HepG2 (cell line): Measurements from ENCODE around the gene CARD19. TPM values are rescaled to one million over a fixed set of nuclear protein-coding genes. Genes with fewer than 3 reads are reported as not detected.

Source experiments
- GABPB1 ChIP-seq: IDR thresholded peaks from 2 replicates; pipeline ENCODE4 v1.6.1; 2016; ENCODE audit warnings: mild to moderate bottlenecking, missing genetic modification reagents, moderate library complexity, missing compliant biosample characterization
- IRF2 ChIP-seq: IDR thresholded peaks from 2 replicates; pipeline ENCODE4 v1.6.1; 2018; ENCODE audit warnings: missing genetic modification reagents, missing compliant biosample characterization
- THAP9 ChIP-seq: sonication (generic); formaldehyde crosslinking; IDR thresholded peaks from 2 replicates; pipeline ENCODE4; 2020; ENCODE audit warnings: missing genetic modification reagents, mild to moderate bottlenecking, borderline replicate concordance
- ZBED4 ChIP-seq: sonication (generic); formaldehyde crosslinking; IDR thresholded peaks from 2 replicates; pipeline ENCODE4 v1.4.0; 2020; ENCODE audit warnings: missing genetic modification reagents, borderline replicate concordance
- ZBTB33 ChIP-seq: sonication (generic); formaldehyde crosslinking; IDR thresholded peaks from 2 replicates; pipeline ENCODE4 v1.4.0; 2020; ENCODE audit warnings: missing genetic modification reagents
- ZHX2 ChIP-seq, 2 experiments: sonication (generic) in 1 of 2; formaldehyde crosslinking in 1 of 2; IDR thresholded peaks; 2 replicates each; pipeline versions ENCODE4 v1.6.1 to v1.9.0; 2014 to 2022; ENCODE audit warnings: antibody characterized with exemption in 1 of 2, borderline replicate concordance in 1 of 2, inconsistent platforms in 1 of 2, low read depth in 1 of 2, missing genetic modification reagents in 1 of 2
- ZKSCAN8 ChIP-seq: IDR thresholded peaks from 2 replicates; pipeline ENCODE4 v1.6.1; 2016; ENCODE audit warnings: borderline replicate concordance, missing genetic modification reagents, missing compliant biosample characterization
- ZNF124 ChIP-seq: sonication (generic); formaldehyde crosslinking; IDR thresholded peaks from 2 replicates; pipeline ENCODE4 v1.4.0; 2020; ENCODE audit warnings: missing genetic modification reagents
- ZNF547 ChIP-seq: sonication (generic); formaldehyde crosslinking; IDR thresholded peaks from 2 replicates; pipeline ENCODE4 v1.5.1; 2020; ENCODE audit warnings: mild to moderate bottlenecking, missing genetic modification reagents
- polyA plus RNA-seq, 8 experiments: library from polyadenylated mRNA; depleted of rRNA in 3 of 8; stranded (reverse) in 7 of 8; unstranded in 1 of 8; fragments of >200 nt; fragmentation: Illumina TruSeq in 4 of 8; extraction: Trizol in 4 of 8; gene quantifications; 2 replicates each; pipeline versions ENCODE4 v1.2.1 to v1.2.3, GENCODE V29; 2011 to 2016; ENCODE audit warnings: low read depth in 4 of 8, missing spikeins in 1 of 8, mixed read lengths in 1 of 8; ENCODE audit not compliant: insufficient read depth in 1 of 8
- total RNA-seq, 5 experiments: library from RNA; depleted of rRNA; stranded (reverse); fragments of >200 nt; fragmentation: Illumina TruSeq; extraction: Trizol; gene quantifications; 2 replicates each; pipeline ENCODE4 v1.2.3, GENCODE V29; 2016; ENCODE audit warnings: low read depth in 1 of 5

CARD19 gene
- total and polyA plus RNA-seq, 2 of the 13 experiments (the other 11 are each of a cell fraction or from before 2014, with no cell fraction given) = 18.4 to 47.2 TPM

- TF ChIP-seq THAP9 (CRISPR knock-in tag) = no peak
- TF ChIP-seq ZNF547 = no peak
- no peak for TF ChIP-seq ZHX2 (IDR thresholded peaks at IDR 0.05; ENCODE audit: low read depth)
- no peak for TF ChIP-seq ZHX2 (CRISPR knock-in tag; IDR thresholded peaks at IDR 0.05; ENCODE audit: borderline replicate concordance)
- TF ChIP-seq GABPB1 (CRISPR knock-in tag) = peak; percentile 37; the same call in 1 of the 2 replicates
- TF ChIP-seq ZBED4 (CRISPR knock-in tag) = no peak
- no peak for TF ChIP-seq IRF2 (CRISPR knock-in tag)
- peak; percentile 93 for TF ChIP-seq ZBTB33 (CRISPR knock-in tag)
- TF ChIP-seq ZKSCAN8 (CRISPR knock-in tag) = no peak
- no peak for TF ChIP-seq ZNF124 (CRISPR knock-in tag)
Measured at GRCh38 chr9:93098236-93098946, 2.4 kb downstream of the CARD19 start (continued).
